Neural cell (in vitro differentiated cells): ENCODE results near the gene CCDC9B.

Experiments
- CTCF ChIP-seq: fragments of 450-650 bp; IDR thresholded peaks from 2 replicates; pipeline ENCODE4 v1.5.1; 2014; ENCODE audit warnings: antibody characterized with exemption, mild to moderate bottlenecking, moderate library complexity; ENCODE audit not compliant: poor library complexity, severe bottlenecking
- EP300 ChIP-seq: fragments of 450-650 bp; conservative IDR thresholded peaks from 2 replicates; pipeline ENCODE4 v1.6.1; 2014; ENCODE audit warnings: antibody characterized with exemption, mild to moderate bottlenecking, moderate library complexity; ENCODE audit not compliant: poor library complexity, severe bottlenecking
- EZH2 ChIP-seq: fragments of 200-600, 300-800 bp; shearing (Covaris generic), sonication (generic); IDR thresholded peaks from 2 replicates; pipeline ENCODE4 v1.6.1; 2014; ENCODE audit warnings: antibody characterized with exemption, low read length, borderline replicate concordance, mild to moderate bottlenecking; ENCODE audit not compliant: insufficient read depth, poor library complexity, severe bottlenecking
- RAD21 ChIP-seq: fragments of 450-650 bp; conservative IDR thresholded peaks from 2 replicates; pipeline ENCODE4 v1.6.1; 2014; ENCODE audit warnings: antibody characterized with exemption, mild to moderate bottlenecking, moderate library complexity
- REST ChIP-seq: IDR thresholded peaks from 2 replicates; pipeline ENCODE4 v1.6.1; 2012; ENCODE audit warnings: borderline replicate concordance

- TF ChIP-seq CTCF = no peak
- TF ChIP-seq EP300 = no peak
- TF ChIP-seq RAD21 = no peak
- no peak for TF ChIP-seq REST
- no peak for TF ChIP-seq EZH2
Measured at GRCh38 chr15:40295297-40295696, 45.4 kb downstream of the CCDC9B start.
